ENCODE results near the gene FAM170B.

DNA sequence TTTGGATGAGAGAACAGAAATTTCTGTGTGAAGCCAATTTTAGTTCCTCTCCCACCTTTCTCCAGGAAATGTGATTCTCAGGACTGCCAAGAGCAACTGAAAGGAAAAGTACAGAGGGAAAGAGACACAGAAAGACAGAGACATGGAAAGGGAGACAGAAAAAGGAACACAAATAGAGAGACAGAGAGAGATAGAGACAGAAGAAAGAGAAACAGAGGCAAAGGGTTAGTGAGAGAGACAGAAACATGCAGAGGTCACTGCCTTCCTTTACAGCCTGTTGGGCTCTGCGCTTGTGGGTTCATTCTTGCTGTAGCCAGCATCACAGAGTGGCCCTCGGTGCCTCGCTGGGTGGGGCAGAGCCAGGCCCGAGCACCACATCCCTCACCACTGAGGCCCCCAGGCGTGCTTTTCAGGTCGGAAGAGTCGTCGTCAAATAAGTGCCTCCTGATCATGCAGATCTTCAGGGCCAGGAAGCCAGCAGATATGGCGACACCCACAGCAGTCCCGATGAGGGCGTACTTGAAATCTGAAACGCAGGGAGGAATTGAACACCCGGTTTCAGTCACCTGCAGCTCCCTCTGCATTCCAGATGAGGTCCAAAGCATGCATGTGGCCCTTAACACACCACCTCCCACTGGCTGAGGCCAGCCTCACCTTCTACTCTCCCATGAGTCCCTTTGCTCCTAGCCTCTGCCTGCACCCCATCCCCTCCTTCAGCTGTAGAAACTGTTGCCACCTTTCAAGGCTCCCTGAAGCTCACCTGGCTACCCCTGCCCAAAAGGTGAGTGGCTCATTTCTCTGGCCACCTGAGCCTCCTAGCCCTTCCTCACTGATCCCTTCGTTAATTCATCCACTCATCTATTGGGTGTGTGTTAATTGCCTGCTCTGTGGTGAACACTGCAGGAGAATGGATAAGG lies 32.9 kb upstream of the FAM170B start:
- no peak for TF ChIP-seq CTCF (conservative IDR thresholded peaks at IDR 0.05 in 1 of 2, IDR thresholded peaks at IDR 0.05 in 1 of 2; ENCODE audit: extremely low read depth in 1 of 2, insufficient read depth in 1 of 2, low read depth in 1 of 2, low read length in 2 of 2)
- no peak for TF ChIP-seq EZH2 (IDR thresholded peaks at IDR 0.05; ENCODE audit: borderline replicate concordance, low read length)

Data from mammary epithelial cell (primary cell).